ENCODE measurements around the gene TFEC.

The TFEC gene

GRCh38 chr7:115914951-115915350 lies 115.6 kb downstream of the TFEC start:
- no peak for DNase-seq

DNA sequence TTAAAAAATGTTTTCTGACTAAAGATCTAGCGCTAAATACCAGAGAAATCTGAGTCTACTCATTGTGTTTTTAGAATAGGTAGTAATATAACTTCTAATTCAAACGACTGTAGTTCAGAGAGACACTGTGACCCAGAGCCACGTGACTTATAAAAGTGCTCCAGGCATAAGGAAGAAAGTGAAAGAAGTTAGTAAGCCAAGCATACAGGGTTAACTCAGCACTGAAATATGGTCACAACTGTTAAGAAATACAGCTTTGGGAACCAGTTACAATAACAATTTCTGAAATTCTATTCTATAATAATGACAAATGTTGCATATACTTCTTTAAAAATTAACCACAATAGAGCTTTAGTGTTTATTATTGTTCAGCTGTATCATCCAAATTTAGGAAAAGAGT lies 119.1 kb downstream of the TFEC start:
- no peak for DNase-seq

DNA sequence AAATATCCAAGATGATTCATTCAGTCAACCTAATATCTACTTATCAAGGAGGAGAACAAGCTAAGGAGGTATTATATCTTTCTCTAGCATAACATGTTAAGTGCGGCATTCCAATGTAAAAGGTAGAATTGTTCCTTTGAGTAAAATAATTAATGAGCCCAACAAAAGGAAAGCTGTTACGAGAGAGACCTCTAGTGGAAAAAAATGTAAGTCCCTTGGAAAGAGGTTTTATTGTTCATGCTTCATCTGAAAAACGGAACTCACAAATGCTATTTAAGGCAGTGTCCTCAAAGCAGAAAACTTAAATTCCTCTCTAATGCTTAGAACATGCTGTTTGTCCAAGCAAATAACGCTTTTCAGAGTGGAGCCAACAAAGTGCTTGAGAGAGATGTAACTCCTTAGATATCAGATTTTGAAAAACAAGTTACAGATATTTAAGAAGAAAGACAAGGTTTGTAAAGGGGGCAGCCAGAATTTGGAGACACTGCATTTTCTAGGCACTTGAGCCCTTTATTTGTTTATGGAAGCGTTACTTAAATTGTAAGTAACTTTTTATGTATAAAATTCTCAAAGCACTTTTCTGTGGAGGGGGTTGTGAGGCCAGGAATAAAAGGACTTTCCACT lies 119.9 kb downstream of the TFEC start:
- peak; percentile 19 for DNase-seq

- no peak for DNase-seq
These were observed 123.8 kb downstream of the TFEC start for GRCh38 chr7:115906731-115907130.

- DNase-seq = no peak
These were observed 140.9 kb downstream of the TFEC start for GRCh38 chr7:115889669-115889984.

DNA sequence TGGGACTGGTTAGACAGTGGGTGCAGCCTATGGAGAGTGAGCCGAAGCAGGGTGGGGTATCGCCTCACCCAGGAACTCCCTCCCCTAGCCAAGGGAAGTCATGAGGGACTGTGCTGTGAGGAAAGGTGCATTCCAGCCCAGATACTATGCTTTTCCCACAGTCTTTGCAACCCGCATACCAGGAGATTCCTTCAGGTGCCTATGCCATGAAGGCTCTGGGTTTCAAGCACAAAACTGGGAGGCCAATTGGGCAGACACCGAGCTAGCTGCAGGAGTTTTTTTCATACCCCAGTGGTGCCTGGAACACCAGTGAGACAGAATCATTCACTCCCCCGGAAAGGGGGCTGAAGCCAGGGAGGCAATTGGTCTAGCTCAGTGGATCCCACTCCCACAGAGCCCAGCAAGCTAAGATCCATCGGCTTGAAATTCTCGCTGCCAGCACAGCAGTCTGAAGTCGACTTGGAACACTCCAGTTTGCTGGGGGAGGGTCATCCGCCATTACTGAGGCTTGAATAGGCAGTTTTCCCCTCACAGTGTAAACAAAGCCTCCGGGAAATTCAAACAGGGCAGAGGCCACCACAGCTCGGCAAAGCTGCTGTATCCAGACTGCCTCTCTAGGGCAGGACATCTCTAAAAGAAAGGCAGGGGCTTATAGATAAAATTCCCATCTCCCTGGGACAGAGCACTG lies 141.4 kb downstream of the TFEC start:
- no peak for DNase-seq

GRCh38 chr7:115885550-115885949 lies 145.0 kb downstream of the TFEC start:
- no peak for DNase-seq
